ENCODE data around the gene EIF4H. TPM values are rescaled to one million over a fixed set of nuclear protein-coding genes. Genes with fewer than 3 reads are reported as not detected.

The EIF4H gene
- total and polyA plus RNA-seq, 2 of the 8 experiments (the other 6 are each of a cell fraction or from before 2014, with no cell fraction given) = 323 to 382 TPM

DNA sequence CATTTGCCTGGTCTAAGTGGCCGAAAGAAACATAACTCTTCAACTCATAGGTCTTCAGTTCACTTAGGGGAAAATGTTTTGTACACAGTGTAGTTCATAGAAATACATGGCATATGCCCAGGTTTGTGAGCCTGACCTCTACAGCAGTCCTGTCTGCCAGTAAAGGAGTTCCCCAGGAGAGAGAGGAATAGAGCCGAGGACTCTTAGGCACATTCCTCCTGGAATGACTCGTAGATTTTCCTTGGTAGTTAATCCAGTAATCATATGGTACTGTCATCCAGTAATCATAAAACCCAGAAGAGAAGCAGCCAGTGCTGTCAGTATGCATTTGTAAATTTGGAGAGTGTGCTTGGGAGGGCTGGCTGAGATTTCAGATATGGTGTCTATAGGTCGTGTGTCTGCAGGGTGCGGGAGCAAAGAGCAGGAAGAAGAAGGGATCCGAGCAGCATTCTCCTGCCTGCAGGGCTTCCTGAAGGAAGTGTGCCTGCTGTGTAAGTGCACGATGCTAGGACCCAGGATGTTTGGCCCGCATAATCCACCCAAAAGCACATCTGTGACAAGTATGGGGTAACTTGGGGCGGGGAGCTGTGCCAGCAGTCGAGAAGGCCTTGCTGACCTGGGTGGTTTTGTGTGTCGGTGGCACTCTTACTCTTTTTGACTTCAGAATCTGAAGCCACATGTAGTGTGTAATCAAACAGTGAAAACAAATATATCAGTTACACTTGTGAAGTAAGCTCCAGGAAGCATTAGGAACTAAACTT is 13.9 kb downstream of the EIF4H start:
- Histone ChIP-seq H2BK12ac (ENCODE audit: low read depth, low read length) (no peak overlapping the region), H3K27ac (ENCODE audit: low read depth, low read length) (no peak overlapping the region), H3K9me3 (ENCODE audit: insufficient read depth in 2 of 2, low read depth in 1 of 2, low read length in 1 of 2) (no peaks in the 10 kb centered on the region), H3K23me2 (ENCODE audit: low read depth, low read length) (no peaks in the 10 kb centered on the region), H3K18ac (ENCODE audit: extremely low read depth, low read length) (no peak overlapping the region), H2BK5ac (ENCODE audit: low read depth, low read length) (no peak overlapping the region), H3K4me3 (ENCODE audit: extremely low read depth in 1 of 4, insufficient read depth in 2 of 4, low read depth in 3 of 4, low read length in 4 of 4) (no peak overlapping the region), H3K4ac (replicated peaks; ENCODE audit: insufficient read length, low read depth, low read length) (no peak overlapping the region), H2AK5ac (ENCODE audit: low read depth, low read length) (no peak overlapping the region), H2AFZ (ENCODE audit: low read length) (no peak overlapping the region), H2BK15ac (ENCODE audit: low read length) (no peak overlapping the region), H2BK120ac (replicated peaks; ENCODE audit: low read depth, low read length) (no peak overlapping the region), H3K23ac (ENCODE audit: insufficient read length) (no peak overlapping the region), H3K14ac (ENCODE audit: insufficient read length) (no peak overlapping the region), H3K36me3 (ENCODE audit: control insufficient read depth in 2 of 4, insufficient read depth in 4 of 4, low read length in 3 of 4) (peaks cover 38 to 66% (median 50%) of the 10 kb centered on the region in 4 experiments), H3K4me2 (ENCODE audit: insufficient read depth in 1 of 2, low read depth in 2 of 2, low read length in 2 of 2) (no peak overlapping the region), H3K56ac (replicated peaks; ENCODE audit: insufficient read length, low read depth, low read length) (no peak overlapping the region), H3K79me2 (ENCODE audit: control insufficient read depth in 1 of 2, insufficient read depth in 2 of 2, low read length in 2 of 2) (peaks cover 42 to 73% of the 10 kb centered on the region in 2 experiments), H4K8ac (ENCODE audit: extremely low read depth, insufficient read depth, low read length) (no peak overlapping the region), H3K9ac (replicated peaks in 1 of 4; ENCODE audit: extremely low read depth in 1 of 4, low read depth in 3 of 4, low read length in 3 of 4) (no peak overlapping the region), H4K91ac (replicated peaks; ENCODE audit: insufficient read length, low read length) (no peak overlapping the region), H3K79me1 (ENCODE audit: low read depth, low read length) (peaks cover 14% of the 10 kb centered on the region), H3K27me3 (replicated peaks in 1 of 4; ENCODE audit: control insufficient read depth in 3 of 4, extremely low read depth in 1 of 4, insufficient read depth in 3 of 4, low read length in 3 of 4) (no peaks in the 10 kb centered on the region), H3K4me1 (replicated peaks in 1 of 4; ENCODE audit: control insufficient read depth in 3 of 4, insufficient read depth in 4 of 4, low read length in 3 of 4) (peaks cover 0 to 6% (median 2%) of the 10 kb centered on the region in 4 experiments; a peak in 2 of 7 replicates), H2BK20ac (ENCODE audit: low read length) (no peak overlapping the region), H4K5ac (ENCODE audit: insufficient read length, low read depth, low read length) (no peak overlapping the region), H4K20me1 (replicated peaks in 1 of 2; ENCODE audit: control insufficient read depth in 1 of 2, insufficient read depth in 2 of 2, low read length in 2 of 2) (peaks cover 29 to 39% of the 10 kb centered on the region in 2 experiments)
- ChIA-PET POLR2A (ENCODE audit: partially characterized antibody) (interaction anchor here (0.7 kb wide), 1 partner anchor 72 kb away, joined by 3 read pairs; no protein-coding TSS in a partner anchor), CTCF (ENCODE audit: partially characterized antibody) (interaction anchor here (0.6 to 3.3 kb wide), 2 partner anchors 9 to 13 kb away, joined by 3 to 10 read pairs; no protein-coding TSS in a partner anchor)
- TF ChIP-seq POLR2AphosphoS5 (IDR thresholded peaks at IDR 0.05; ENCODE audit: low read depth, low read length) = peak; percentile 28; the same call in 1 of the 2 replicates
- TF ChIP-seq SIX5 (IDR thresholded peaks at IDR 0.05; ENCODE audit: low read depth, low read length) = no peak
- no peak for DNase-seq (ENCODE audit: low read depth in 1 of 2, low spot score in 2 of 2)
- 89% methylated on average over 11 of the region's 11 CpGs; no CpG with 5 or more reads in 1 of the 2 experiments for WGBS, 2 experiments (ENCODE audit: extremely low coverage in 1 of 2, insufficient coverage in 1 of 2, insufficient read length in 1 of 2, insufficient replicate concordance in 2 of 2, low coverage in 1 of 2, low lambda C conversion rate in 2 of 2, missing lambda C conversion rate in 1 of 2)
- no peak for FAIRE-seq

Measured in H1 (cell line).